Right atrium auricular region (tissue), 2 donors: ENCODE results near the gene NUTM1. TPM values are rescaled to one million over a fixed set of nuclear protein-coding genes. Genes with fewer than 3 reads are reported as not detected.

Experiments used
- DNase-seq: peaks from one replicate; pipeline ENCODE4 v3.0.0-alpha.2; 2019; ENCODE audit warnings: low spot score
- H3K27ac ChIP-seq, 2 donors: fragments of 200-600 bp; sonication (generic); 1 replicate in 1 of 2; 2 replicates in 1 of 2; pipeline ENCODE4 v1.5.1; 2016 to 2019
- H3K27me3 ChIP-seq, 2 donors: fragments of 200-600 bp; sonication (generic); one replicate each; pipeline versions ENCODE4 v1.5.1 to v1.6.0; 2017 to 2019
- H3K36me3 ChIP-seq: fragments of 200-600 bp; sonication (generic); one replicate; pipeline ENCODE4 v1.5.1; 2016
- H3K4me1 ChIP-seq, 2 donors: fragments of 200-600 bp; sonication (generic); one replicate each; pipeline versions ENCODE4 v1.5.1 to v1.6.0; 2017 to 2019
- H3K4me3 ChIP-seq, 2 donors: fragments of 200-600 bp; sonication (generic); 1 replicate in 1 of 2; 2 replicates in 1 of 2; pipeline ENCODE4 v1.5.1; 2017 to 2019; ENCODE audit warnings: mild to moderate bottlenecking in 1 of 2, moderate library complexity in 1 of 2
- H3K9me3 ChIP-seq, 2 donors: fragments of 200-600 bp; sonication (generic); one replicate each; pipeline ENCODE4 v1.5.1; 2019
- CTCF ChIP-seq, 2 donors: fragments of 200-600 bp; sonication (generic); IDR thresholded peaks; one replicate each; pipeline ENCODE4 v1.5.1; 2019; ENCODE audit warnings: antibody characterized with exemption in 2 of 2
- total RNA-seq, 2 donors: library from RNA; depleted of rRNA; stranded (reverse); fragments of >200 nt; gene quantifications; one replicate each; pipeline ENCODE4 v1.1.0, GENCODE V29; 2016

NUTM1 gene
- total RNA-seq, 2 donors from 2014 or later = not detected

DNA sequence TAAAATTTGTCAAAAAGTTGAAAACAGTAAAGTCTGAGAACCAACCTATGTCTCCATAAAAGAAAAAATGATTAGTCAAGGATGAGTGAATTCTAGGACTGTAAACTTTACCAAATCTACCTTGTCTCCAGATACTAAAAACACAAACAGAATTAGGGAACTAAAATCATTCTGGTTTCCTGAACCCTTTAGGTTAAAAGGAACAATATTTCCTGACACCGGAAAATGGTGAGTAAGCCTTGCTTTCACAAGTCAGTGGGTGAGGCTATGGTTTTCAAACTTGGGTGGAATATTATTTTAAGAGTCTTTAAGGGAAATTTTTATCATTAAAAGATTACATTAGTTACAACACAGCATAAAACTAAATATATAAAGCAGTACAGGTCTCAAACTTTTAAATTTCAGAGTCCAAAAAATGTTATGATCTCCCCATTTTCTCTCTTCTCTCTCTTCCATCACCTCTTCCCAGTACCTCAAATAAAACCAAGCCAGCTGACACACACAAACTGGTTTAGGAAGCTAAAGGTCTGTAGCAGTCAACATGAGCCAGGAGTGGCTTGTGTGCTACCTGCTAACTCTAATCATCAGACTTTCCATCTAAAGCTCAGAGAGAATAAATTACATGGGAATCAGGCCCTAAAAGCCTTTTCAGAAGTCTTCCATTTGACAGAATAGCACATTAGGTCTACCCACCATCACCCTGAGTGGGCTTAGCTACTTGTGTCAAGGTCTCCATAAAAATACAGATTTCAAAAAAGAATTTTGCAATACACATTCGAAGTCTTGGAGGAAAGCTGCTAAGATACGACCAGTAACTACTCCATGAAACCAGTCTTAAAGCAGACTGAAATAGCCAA, 7.7 kb upstream of the NUTM1 start:
- Histone ChIP-seq H3K4me3 (no peak overlapping the region), H3K9me3 (no peaks in the 10 kb centered on the region), H3K27me3 (no peaks in the 10 kb centered on the region), H3K27ac (peak overlapping the region; percentile 46 to 94), H3K36me3 (peaks cover 4% of the 10 kb centered on the region), H3K4me1 (peaks cover 0 to 36% of the 10 kb centered on the region in 2 donors)
- no peak for DNase-seq
- TF ChIP-seq CTCF (IDR thresholded peaks at IDR 0.05) = no peak

- H3K27ac ChIP-seq = peak overlapping the region; percentile 94
- no peaks in the 10 kb centered on the region for H3K27me3 ChIP-seq
- DNase-seq = no peak
- peaks cover 12% of the 10 kb centered on the region for H3K36me3 ChIP-seq
- H3K4me1 ChIP-seq = peaks cover 0 to 42% of the 10 kb centered on the region in 2 donors
- H3K9me3 ChIP-seq = no peaks in the 10 kb centered on the region
- peak overlapping the region; percentile 79 to 90 for H3K4me3 ChIP-seq
- TF ChIP-seq CTCF (IDR thresholded peaks at IDR 0.05) = no peak
These were observed 6.7 kb upstream of the NUTM1 start for GRCh38 chr15:34336231-34336990.

DNA sequence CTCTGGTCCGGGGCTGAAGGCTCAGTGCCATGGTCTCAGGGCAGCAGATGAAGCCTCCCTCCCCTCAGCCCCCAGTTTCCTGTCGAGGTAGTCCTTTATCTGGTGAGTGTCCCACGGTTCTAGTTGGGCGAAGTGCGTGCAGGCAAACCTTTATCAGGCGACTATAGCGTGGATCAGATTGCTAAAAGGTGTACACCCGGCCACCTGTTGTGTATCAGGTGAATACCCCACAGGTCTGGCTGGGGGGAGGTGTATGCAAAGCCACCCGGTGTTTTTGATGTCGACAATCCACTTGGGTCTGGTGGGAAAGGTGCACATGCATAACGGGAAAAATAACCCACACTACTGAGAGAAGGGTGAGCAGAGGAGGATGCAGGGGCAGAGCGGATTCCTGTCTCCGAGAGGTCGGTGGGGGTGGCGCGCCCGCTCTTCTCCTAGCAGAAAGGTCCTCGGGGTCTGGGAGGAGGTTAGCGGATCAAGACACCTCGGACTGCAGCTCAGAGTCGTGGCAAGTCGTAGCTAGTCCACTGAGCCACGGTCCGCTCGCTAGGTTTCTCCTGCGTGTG, 6.0 kb upstream of the NUTM1 start:
- H3K4me1 ChIP-seq = peaks cover 0 to 49% of the 10 kb centered on the region in 2 donors
- TF ChIP-seq CTCF (IDR thresholded peaks at IDR 0.05) = no peak
- DNase-seq = no peak

DNA sequence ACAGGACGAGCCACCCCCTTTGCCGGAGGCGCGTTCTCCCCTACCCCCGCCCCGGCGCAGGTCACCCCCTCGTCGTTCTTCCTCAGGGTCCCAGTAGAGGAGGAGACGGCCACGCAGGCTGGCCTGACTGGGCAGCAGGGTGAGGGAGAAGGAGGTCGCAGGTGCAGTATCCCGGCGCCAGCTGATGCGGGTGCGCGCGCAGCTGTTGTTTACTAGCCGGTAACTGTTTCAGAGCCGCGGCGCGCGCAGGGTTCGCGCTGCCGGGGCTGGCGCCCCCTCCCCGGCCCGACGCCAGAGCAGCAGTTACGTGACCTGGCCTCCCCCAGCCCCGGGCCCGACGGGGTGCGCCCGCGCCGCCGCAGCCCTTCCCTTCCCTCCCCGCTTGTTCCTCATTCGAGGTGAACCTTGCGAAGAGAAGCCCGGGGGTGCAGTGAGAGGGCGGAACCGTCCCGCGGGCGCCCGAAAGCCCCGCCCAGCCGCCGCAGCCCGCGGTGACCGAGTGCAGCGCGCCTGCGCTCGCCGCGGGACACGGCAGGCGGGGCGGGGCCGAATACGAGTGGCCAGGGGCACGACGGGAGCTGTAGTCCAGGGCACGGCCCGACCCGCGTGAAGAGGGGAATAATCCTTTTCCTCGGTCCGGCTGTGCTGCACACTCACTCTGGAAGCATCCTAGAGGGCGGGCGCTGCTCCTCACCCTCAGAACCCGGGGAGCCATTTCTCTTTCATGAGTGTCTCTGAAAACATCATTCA, 5.4 kb upstream of the NUTM1 start, which contains the start of gene SLC12A6:
Gene SLC12A6 (minus strand): TSS at position 225 of the 750 bp plus-strand sequence. CDS start 1,101 bp downstream, outside the sequence.
- Histone ChIP-seq H3K4me1 (peaks cover 0 to 52% of the 10 kb centered on the region in 2 donors), H3K27ac (peak within 1 kb of the TSS; percentile 94), H3K4me3 (peak within 1 kb of the TSS; percentile 79 to 90), H3K9me3 (no peaks in the 10 kb centered on the region), H3K27me3 (no peaks in the 10 kb centered on the region), H3K36me3 (peaks cover 12% of the 10 kb centered on the region)
- DNase-seq = peak; percentile 87
- TF ChIP-seq CTCF (IDR thresholded peaks at IDR 0.05) = no peak

More for the DNA sequence above, 6.0 kb upstream of the NUTM1 start:
- Histone ChIP-seq H3K27me3 (no peaks in the 10 kb centered on the region), H3K27ac (peak overlapping the region; percentile 94), H3K9me3 (no peaks in the 10 kb centered on the region), H3K36me3 (peaks cover 12% of the 10 kb centered on the region), H3K4me3 (peak overlapping the region; percentile 79 to 90)

GRCh38 chr15:34338347-34338746, 4.8 kb upstream of the NUTM1 start:
- no peak for TF ChIP-seq CTCF (IDR thresholded peaks at IDR 0.05)
- H3K4me3 ChIP-seq = peak overlapping the region; percentile 79 to 90
- H3K9me3 ChIP-seq = no peaks in the 10 kb centered on the region
- peak overlapping the region; percentile 94 for H3K27ac ChIP-seq
- H3K4me1 ChIP-seq = peaks cover 0 to 52% of the 10 kb centered on the region in 2 donors
- no peaks in the 10 kb centered on the region for H3K27me3 ChIP-seq
- H3K36me3 ChIP-seq = peaks cover 12% of the 10 kb centered on the region
- DNase-seq = no peak
